GM19238 (cell line): ENCODE data around the gene ATP11A.
"Not testable (repeated sequence)": the region's sequence is repeated elsewhere in the genome, so short reads cannot be mapped to it uniquely, and the experiment has no call there.

Experiments used
- DNase-seq: peaks from one replicate; pipeline ENCODE4 v3.0.0; 2011; ENCODE audit warnings: low spot score; ENCODE audit not compliant: insufficient read length

The ATP11A gene

GRCh38 chr13:112838038-112838841 lies 148.4 kb downstream of the ATP11A start:
- no peak for DNase-seq

GRCh38 chr13:112838842-112839117 lies 148.9 kb downstream of the ATP11A start:
- no peak for DNase-seq

- DNase-seq = no peak
These were observed 149.7 kb downstream of the ATP11A start for GRCh38 chr13:112839356-112840105.

- DNase-seq = no peak
These were observed 150.8 kb downstream of the ATP11A start for GRCh38 chr13:112840472-112841302.

GRCh38 chr13:112841303-112842015 lies 151.6 kb downstream of the ATP11A start:
- not testable (repeated sequence) for DNase-seq

GRCh38 chr13:112842343-112842856 lies 152.6 kb downstream of the ATP11A start:
- no peak for DNase-seq

GRCh38 chr13:112842931-112843391 lies 153.1 kb downstream of the ATP11A start:
- no peak for DNase-seq

- DNase-seq = no peak
These were observed 153.7 kb downstream of the ATP11A start for GRCh38 chr13:112843392-112844111.

GRCh38 chr13:112844411-112844810 lies 154.6 kb downstream of the ATP11A start:
- DNase-seq = no peak

- no peak for DNase-seq
These were observed 155.0 kb downstream of the ATP11A start for GRCh38 chr13:112844879-112845278.

GRCh38 chr13:112845511-112846144 lies 155.8 kb downstream of the ATP11A start:
- DNase-seq = no peak

- no peak for DNase-seq
These were observed 156.7 kb downstream of the ATP11A start for GRCh38 chr13:112846411-112847115.

GRCh38 chr13:112849500-112849899 lies 159.7 kb downstream of the ATP11A start:
- no peak for DNase-seq

- DNase-seq = no peak
These were observed 160.4 kb downstream of the ATP11A start for GRCh38 chr13:112850273-112850672.

GRCh38 chr13:112851107-112852038 lies 161.5 kb downstream of the ATP11A start:
- no peak for DNase-seq

- DNase-seq = no peak
These were observed 162.6 kb downstream of the ATP11A start for GRCh38 chr13:112852392-112852791.

- DNase-seq = no peak
These were observed 163.0 kb downstream of the ATP11A start for GRCh38 chr13:112852808-112853207.

GRCh38 chr13:112854321-112854720 lies 164.5 kb downstream of the ATP11A start:
- DNase-seq = no peak
